Stomach (tissue), 9 donors: ENCODE measurements around the gene MDM2. TPM values are rescaled to one million over a fixed set of nuclear protein-coding genes. Genes with fewer than 3 reads are reported as not detected.

Experiments used
- DNase-seq, 2 donors: peaks; one replicate each; pipeline versions ENCODE4 v3.0.0 to v3.0.0-alpha.2; 2013 to 2019
- H3K27ac ChIP-seq, 5 donors: fragments of 200-600 bp in 4 of 5; sonication (generic) in 4 of 5; one replicate each; pipeline ENCODE4 v1.5.1; 2013 to 2019; ENCODE audit warnings: mild to moderate bottlenecking in 1 of 5, moderate library complexity in 1 of 5
- H3K27me3 ChIP-seq, 3 donors: fragments of 200-600 bp; sonication (generic); one replicate each; pipeline ENCODE4 v1.5.1; 2017 to 2019; ENCODE audit warnings: mixed run types in 1 of 3
- H3K36me3 ChIP-seq, 4 donors: fragments of 200-600 bp; sonication (generic); 1 replicate in 3 of 4; 2 replicates in 1 of 4; pipeline ENCODE4 v1.5.1; 2016 to 2019
- H3K4me1 ChIP-seq, 4 donors: fragments of 200-600 bp; sonication (generic); one replicate each; pipeline ENCODE4 v1.5.1; 2016 to 2019
- H3K4me3 ChIP-seq, 4 donors: fragments of 200-600 bp; sonication (generic) in 3 of 4; one replicate each; pipeline ENCODE4 v1.5.1; 2016 to 2019; ENCODE audit warnings: mild to moderate bottlenecking in 1 of 4
- H3K9me3 ChIP-seq, 4 donors: fragments of 200-600 bp; sonication (generic); one replicate each; pipeline ENCODE4 v1.5.1; 2016 to 2019
- EP300 ChIP-seq: sonication (generic); formaldehyde crosslinking; IDR thresholded peaks from one replicate; pipeline ENCODE4 v1.6.1; 2017; ENCODE audit warnings: antibody characterized with exemption
- POLR2A ChIP-seq, 4 donors: fragments of 450-650 bp; IDR thresholded peaks; one replicate each; pipeline ENCODE4 v1.6.1; 2016; ENCODE audit warnings: antibody characterized with exemption in 4 of 4, control low read depth in 2 of 4, mild to moderate bottlenecking in 1 of 4, moderate library complexity in 1 of 4
- POLR2AphosphoS5 ChIP-seq, 3 donors: sonication (generic); formaldehyde crosslinking; IDR thresholded peaks; one replicate each; pipeline ENCODE4 v1.6.1; 2016; ENCODE audit warnings: antibody characterized with exemption in 3 of 3
- WGBS, 5 donors: extraction: QIAGEN DNeasy Blood & Tissue Kit in 3 of 5; methylation state at CpG; one replicate each; pipeline versions ENCODE4 v1.1.5 to v1.1.7; 2013 to 2018; 5-methylcytosine and 5-hydroxymethylcytosine counted together
- intact Hi-C: fragments of 100-400 bp; cut with DNase I; formaldehyde crosslinking; loops from one replicate; pipeline ENCODE4 v1.15.1; 2023; ENCODE audit warnings: low total_unique reads
- polyA plus RNA-seq, 3 donors: library from polyadenylated mRNA; stranded (reverse); fragments of 200-250 nt; gene quantifications; one replicate each; pipeline ENCODE4 v1.2.3, GENCODE V29; 2013
- total RNA-seq, 5 donors: library from RNA; depleted of rRNA; stranded (reverse); fragments of >200 nt; gene quantifications; one replicate each; pipeline versions ENCODE4 v1.1.0 to v1.2.3, GENCODE V29; 2014 to 2016
- TF ChIP-seq, protein P1 (sequence below), 7 experiments: fragments of 450-650 bp in 4 of 7; fragments of 200-600 bp in 3 of 7; sonication (generic) in 3 of 7; IDR thresholded peaks; one replicate each; pipeline ENCODE4 v1.5.1; 2016 to 2019; ENCODE audit warnings: antibody characterized with exemption in 7 of 7, control low read depth in 2 of 7, mild to moderate bottlenecking in 1 of 7
- donor health status: healthy with polysubstance abuse.
- donor health status: Bipolar disorder and iron deficiency.
- donor health status: healthy.

The MDM2 gene
- total and polyA plus RNA-seq, 8 donors: 16.8 to 151 (median 62.1) TPM

DNA sequence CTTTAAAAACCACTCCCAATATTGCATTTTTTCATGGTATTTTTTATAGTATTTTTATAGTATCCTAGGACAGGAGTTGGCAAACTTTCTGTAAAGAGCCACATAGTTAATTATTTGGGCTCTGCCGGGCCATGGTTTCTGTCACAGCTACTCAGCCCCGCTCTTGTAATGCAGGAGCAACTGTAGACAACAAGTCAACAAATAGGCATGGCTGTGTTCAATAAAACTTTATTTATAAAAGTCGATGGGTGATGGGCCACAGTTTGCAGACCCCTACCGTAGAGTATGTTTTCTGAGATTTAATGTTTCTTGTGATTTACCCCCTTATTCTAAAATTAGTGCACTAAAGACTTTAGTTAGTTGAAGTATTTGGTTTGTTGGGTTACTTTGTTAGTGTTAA is 25.5 kb downstream of the MDM2 start:
- H3K4me3 ChIP-seq: no peak overlapping the region
- no peak overlapping the region for H3K27ac ChIP-seq
- intact Hi-C loops: no loop called here
- TF ChIP-seq POLR2AphosphoS5 (IDR thresholded peaks at IDR 0.05) (no peak), EP300 (no peak), POLR2A (IDR thresholded peaks at IDR 0.05) (no peak)
- TF ChIP-seq, protein P1, sequence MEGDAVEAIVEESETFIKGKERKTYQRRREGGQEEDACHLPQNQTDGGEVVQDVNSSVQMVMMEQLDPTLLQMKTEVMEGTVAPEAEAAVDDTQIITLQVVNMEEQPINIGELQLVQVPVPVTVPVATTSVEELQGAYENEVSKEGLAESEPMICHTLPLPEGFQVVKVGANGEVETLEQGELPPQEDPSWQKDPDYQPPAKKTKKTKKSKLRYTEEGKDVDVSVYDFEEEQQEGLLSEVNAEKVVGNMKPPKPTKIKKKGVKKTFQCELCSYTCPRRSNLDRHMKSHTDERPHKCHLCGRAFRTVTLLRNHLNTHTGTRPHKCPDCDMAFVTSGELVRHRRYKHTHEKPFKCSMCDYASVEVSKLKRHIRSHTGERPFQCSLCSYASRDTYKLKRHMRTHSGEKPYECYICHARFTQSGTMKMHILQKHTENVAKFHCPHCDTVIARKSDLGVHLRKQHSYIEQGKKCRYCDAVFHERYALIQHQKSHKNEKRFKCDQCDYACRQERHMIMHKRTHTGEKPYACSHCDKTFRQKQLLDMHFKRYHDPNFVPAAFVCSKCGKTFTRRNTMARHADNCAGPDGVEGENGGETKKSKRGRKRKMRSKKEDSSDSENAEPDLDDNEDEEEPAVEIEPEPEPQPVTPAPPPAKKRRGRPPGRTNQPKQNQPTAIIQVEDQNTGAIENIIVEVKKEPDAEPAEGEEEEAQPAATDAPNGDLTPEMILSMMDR (IDR thresholded peaks at IDR 0.05): no peak
- no peaks in the 10 kb centered on the region for H3K27me3 ChIP-seq
- DNase-seq: no peak
- H3K9me3 ChIP-seq: no peaks in the 10 kb centered on the region
- WGBS, 5 donors: 98 to 99% (median 98%) methylated on average over 4 of the region's 4 CpGs
- peaks cover 0 to 18% (median 5%) of the 10 kb centered on the region in 4 donors for H3K4me1 ChIP-seq
- H3K36me3 ChIP-seq: peaks cover 51 to 95% (median 91%) of the 10 kb centered on the region in 4 donors

DNA sequence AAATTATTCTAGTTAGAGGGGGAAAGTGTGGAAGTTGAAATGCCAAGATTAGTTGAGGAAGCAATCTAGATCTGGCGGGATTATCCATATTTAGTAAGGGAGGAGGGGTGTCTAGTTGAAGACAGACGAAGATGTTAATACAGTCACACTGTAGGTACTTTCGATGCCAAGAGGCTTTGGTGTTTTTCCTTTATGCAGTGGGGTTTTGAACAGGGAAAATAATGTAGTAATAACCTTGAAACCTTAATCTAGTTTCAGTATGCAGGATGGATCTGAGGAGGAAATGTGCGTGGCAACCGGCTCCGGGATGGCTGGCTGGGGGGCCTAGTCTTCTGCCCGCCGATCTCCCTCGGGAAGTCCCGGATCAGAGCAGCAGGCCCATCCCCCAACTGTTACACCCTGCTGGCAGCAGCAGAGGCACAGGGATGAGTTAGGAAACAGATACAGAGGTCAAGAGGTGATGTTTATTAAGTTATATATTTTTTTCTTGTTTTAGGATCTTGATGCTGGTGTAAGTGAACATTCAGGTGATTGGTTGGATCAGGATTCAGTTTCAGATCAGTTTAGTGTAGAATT is 27.4 kb downstream of the MDM2 start:
- Histone ChIP-seq H3K4me1 (peaks cover 0 to 9% (median 3%) of the 10 kb centered on the region in 4 donors), H3K36me3 (peaks cover 63 to 95% (median 92%) of the 10 kb centered on the region in 4 donors), H3K9me3 (no peaks in the 10 kb centered on the region), H3K27me3 (no peaks in the 10 kb centered on the region), H3K4me3 (no peak overlapping the region), H3K27ac (no peak overlapping the region)
- intact Hi-C loops: no loop called here
- TF ChIP-seq POLR2AphosphoS5 (IDR thresholded peaks at IDR 0.05): no peak
- peak in 1 of 2 donors; percentile 10 for DNase-seq
- WGBS, 5 donors: 71 to 78% (median 74%) methylated on average over 10 of the region's 10 CpGs

DNA sequence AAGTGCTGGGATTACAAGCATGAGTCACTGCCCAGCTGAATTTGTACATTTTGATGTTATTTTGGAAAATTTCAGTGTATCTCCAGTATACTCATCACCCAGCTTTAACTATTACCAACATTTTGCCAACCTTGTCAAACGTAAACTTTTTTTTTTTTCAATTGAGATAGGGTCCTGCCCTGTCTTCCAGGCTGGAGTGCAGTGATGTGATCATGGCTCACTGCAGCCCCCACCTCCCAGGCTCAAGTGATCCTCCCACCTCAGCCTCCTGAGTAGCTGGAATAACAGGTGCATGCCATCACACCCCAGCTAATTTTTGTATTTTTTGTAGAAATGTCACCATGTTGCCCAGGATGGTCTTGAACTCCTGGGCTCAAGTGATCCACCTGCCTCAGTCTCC is 29.2 kb downstream of the MDM2 start:
- Histone ChIP-seq H3K27me3 (no peaks in the 10 kb centered on the region), H3K36me3 (peaks cover 59 to 95% (median 92%) of the 10 kb centered on the region in 4 donors), H3K9me3 (no peaks in the 10 kb centered on the region), H3K4me3 (no peak overlapping the region), H3K27ac (no peak overlapping the region), H3K4me1 (peaks cover 0 to 9% (median 3%) of the 10 kb centered on the region in 4 donors)
- 78 to 92% (median 79%) methylated on average over 1 of the region's 1 CpG for WGBS, 5 donors
- DNase-seq: no peak
- intact Hi-C loops: no loop called here
- no peak for TF ChIP-seq POLR2A (IDR thresholded peaks at IDR 0.05)
- no peak for TF ChIP-seq EP300
- TF ChIP-seq, protein P1 (IDR thresholded peaks at IDR 0.05): no peak

DNA sequence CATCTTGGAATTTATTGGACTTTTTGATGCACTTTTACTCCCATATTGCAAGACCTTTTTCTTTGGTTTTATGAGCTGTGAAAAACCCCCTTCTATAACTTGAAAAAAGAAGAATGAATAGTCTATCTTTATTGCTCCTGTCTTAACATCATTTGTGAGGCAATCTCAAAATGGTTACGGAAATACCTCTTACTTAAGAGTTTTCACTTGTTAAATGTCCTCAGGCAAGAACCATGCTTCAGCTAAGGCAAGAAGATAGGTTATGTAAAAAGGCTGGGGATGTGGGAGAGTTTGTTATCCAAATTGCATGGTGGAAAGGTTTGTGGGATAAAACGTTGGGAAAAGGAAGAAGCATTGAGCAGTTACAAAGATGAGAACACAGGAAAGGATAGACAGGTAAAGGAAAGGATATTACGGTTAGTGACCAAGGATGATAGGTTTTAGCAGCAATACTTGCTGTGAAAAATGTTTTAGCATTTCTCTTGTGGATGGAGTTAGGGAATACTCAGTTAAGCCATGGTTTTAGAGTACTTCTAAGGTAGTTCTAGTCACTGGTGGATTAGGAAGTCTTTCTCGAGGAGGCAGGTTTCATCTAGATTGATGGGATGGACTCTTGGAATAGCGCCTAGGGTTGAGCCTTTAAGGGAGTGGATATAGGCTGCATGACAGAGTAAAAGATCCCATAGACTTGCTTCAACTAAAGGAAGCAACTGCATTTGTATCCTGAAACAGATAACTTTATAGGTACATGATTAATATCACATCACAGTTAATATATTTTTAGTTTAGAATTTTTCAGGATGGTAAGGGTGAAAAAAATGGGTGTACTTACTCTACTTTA is 30.3 kb downstream of the MDM2 start:
- no peak for TF ChIP-seq POLR2AphosphoS5 (IDR thresholded peaks at IDR 0.05)
- TF ChIP-seq, protein P1 (IDR thresholded peaks at IDR 0.05): no peak
- no peak for TF ChIP-seq POLR2A (IDR thresholded peaks at IDR 0.05)
- no peak for TF ChIP-seq EP300
- 82 to 90% (median 85%) methylated on average over 5 of the region's 5 CpGs for WGBS, 5 donors
- no peaks in the 10 kb centered on the region for H3K27me3 ChIP-seq
- no peak overlapping the region for H3K27ac ChIP-seq
- intact Hi-C loops: no loop called here
- H3K36me3 ChIP-seq: peaks cover 56 to 99% (median 95%) of the 10 kb centered on the region in 4 donors
- no peaks in the 10 kb centered on the region for H3K9me3 ChIP-seq
- no peak for DNase-seq
- no peak overlapping the region for H3K4me3 ChIP-seq
- H3K4me1 ChIP-seq: peaks cover 0 to 9% (median 3%) of the 10 kb centered on the region in 4 donors
